Hepatocyte (in vitro differentiated cells): ENCODE data around the gene ARL5A. TPM values are rescaled to one million over a fixed set of nuclear protein-coding genes. Genes with fewer than 3 reads are reported as not detected.

Source experiments
- DNase-seq: peaks from one replicate; pipeline ENCODE4 v3.0.0-alpha.2; 2016; ENCODE audit warnings: low spot score
- H2AFZ ChIP-seq: fragments of 200-600 bp; sonication (generic); 2 replicates; pipeline ENCODE4 v1.6.0; 2016; ENCODE audit warnings: antibody characterized with exemption, mild to moderate bottlenecking
- H3K27ac ChIP-seq: fragments of 200-600 bp; sonication (generic); 2 replicates; pipeline ENCODE4 v1.5.1; 2016; ENCODE audit warnings: mild to moderate bottlenecking
- H3K27me3 ChIP-seq: fragments of 200-600 bp; sonication (generic); 2 replicates; pipeline ENCODE4 v1.6.1; 2016
- H3K36me3 ChIP-seq: fragments of 200-600 bp; sonication (generic); replicated peaks from 2 replicates; pipeline ENCODE4 v1.5.1; 2016; ENCODE audit warnings: low read depth; ENCODE audit not compliant: insufficient read depth
- H3K4me1 ChIP-seq: fragments of 200-600 bp; sonication (generic); 2 replicates; pipeline ENCODE4 v1.5.1; 2016; ENCODE audit warnings: mild to moderate bottlenecking, moderate library complexity; ENCODE audit not compliant: insufficient read depth
- H3K4me2 ChIP-seq: fragments of 200-600 bp; sonication (generic); 2 replicates; pipeline ENCODE4 v1.6.0; 2016
- H3K4me3 ChIP-seq: fragments of 200-600 bp; sonication (generic); 2 replicates; pipeline ENCODE4 v1.5.1; 2016; ENCODE audit warnings: mild to moderate bottlenecking
- H3K79me2 ChIP-seq: fragments of 200-600 bp; sonication (generic); 2 replicates; pipeline ENCODE4 v1.6.0; 2017; ENCODE audit warnings: mild to moderate bottlenecking
- H3K9me2 ChIP-seq: fragments of 200-600 bp; sonication (generic); replicated peaks from 2 replicates; pipeline ENCODE4 v1.6.0; 2017; ENCODE audit warnings: mild to moderate bottlenecking; ENCODE audit not compliant: insufficient read depth
- H3K9me3 ChIP-seq: fragments of 200-600 bp; sonication (generic); 2 replicates; pipeline ENCODE4 v1.5.1; 2016; ENCODE audit warnings: low read depth, mild to moderate bottlenecking
- H4K20me1 ChIP-seq: fragments of 200-600 bp; sonication (generic); 2 replicates; pipeline ENCODE4 v1.6.0; 2016; ENCODE audit warnings: mild to moderate bottlenecking; ENCODE audit not compliant: insufficient read depth, poor library complexity, severe bottlenecking
- EZH2 ChIP-seq: fragments of 200-600 bp; sonication (generic); IDR thresholded peaks from 2 replicates; pipeline ENCODE4 v1.6.1; 2016; ENCODE audit warnings: antibody characterized with exemption, mild to moderate bottlenecking, borderline replicate concordance
- EZH2phosphoT487 ChIP-seq: fragments of 200-600 bp; sonication (generic); IDR thresholded peaks from one replicate; pipeline ENCODE4 v1.6.1; 2018; ENCODE audit warnings: antibody characterized with exemption, mild to moderate bottlenecking, low read depth, moderate library complexity; ENCODE audit not compliant: unreplicated experiment, severe bottlenecking
- WGBS: methylation state at CpG from one replicate; pipeline ENCODE4 v1.1.6; 2016; ENCODE audit warnings: low lambda C conversion rate; ENCODE audit errors: missing lambda C conversion rate; 5-methylcytosine and 5-hydroxymethylcytosine counted together
- polyA plus RNA-seq: library from polyadenylated mRNA; unstranded; fragments of >200 nt; fragmentation: Nextera tagmentation; extraction: Ambion mirVana; gene quantifications from 2 replicates; pipeline ENCODE4 v1.2.1, GENCODE V29; 2016
- total RNA-seq: library from RNA; depleted of rRNA; stranded (reverse); fragments of >200 nt; gene quantifications from 2 replicates; pipeline ENCODE4 v1.2.3, GENCODE V29; 2014
- TF ChIP-seq, protein P1 (sequence below): fragments of 200-600 bp; sonication (generic); IDR thresholded peaks from 2 replicates; pipeline ENCODE4 v1.5.1; 2016; ENCODE audit warnings: antibody characterized with exemption, mild to moderate bottlenecking; ENCODE audit not compliant: poor library complexity

Gene ARL5A
- total and polyA plus RNA-seq, 2 experiments from 2014 or later = 23.2 to 68.3 TPM

DNA sequence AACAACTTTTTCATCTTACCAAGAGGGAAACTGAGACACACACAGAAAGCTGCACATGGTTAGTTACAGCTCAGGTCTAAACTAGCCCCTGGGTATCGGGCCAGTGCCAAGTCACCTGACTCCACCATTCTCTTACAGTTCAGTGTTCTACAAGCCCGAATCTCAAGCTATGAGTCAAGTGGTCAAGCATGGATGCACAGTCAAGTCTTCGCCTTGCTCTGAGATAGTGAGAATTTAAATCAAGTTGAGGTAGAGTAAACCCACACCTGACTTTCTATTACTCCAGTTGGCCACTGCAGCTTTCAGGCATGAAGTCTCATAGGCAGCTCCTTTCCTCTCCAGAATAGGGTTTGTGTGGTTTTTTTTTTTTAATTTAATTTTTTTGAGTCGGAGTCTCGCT is 34.5 kb upstream of the ARL5A start:
- H2AFZ ChIP-seq = no peak overlapping the region
- H3K4me1 ChIP-seq = no peaks in the 10 kb centered on the region
- no peak overlapping the region for H3K4me2 ChIP-seq
- H3K79me2 ChIP-seq = no peaks in the 10 kb centered on the region
- no peak overlapping the region for H3K4me3 ChIP-seq
- 93% methylated on average over 5 of the region's 5 CpGs for WGBS
- H3K36me3 ChIP-seq = no peaks in the 10 kb centered on the region
- no peaks in the 10 kb centered on the region for H3K9me2 ChIP-seq
- TF ChIP-seq EZH2phosphoT487 (no peak), EZH2 (no peak)
- TF ChIP-seq, protein P1, sequence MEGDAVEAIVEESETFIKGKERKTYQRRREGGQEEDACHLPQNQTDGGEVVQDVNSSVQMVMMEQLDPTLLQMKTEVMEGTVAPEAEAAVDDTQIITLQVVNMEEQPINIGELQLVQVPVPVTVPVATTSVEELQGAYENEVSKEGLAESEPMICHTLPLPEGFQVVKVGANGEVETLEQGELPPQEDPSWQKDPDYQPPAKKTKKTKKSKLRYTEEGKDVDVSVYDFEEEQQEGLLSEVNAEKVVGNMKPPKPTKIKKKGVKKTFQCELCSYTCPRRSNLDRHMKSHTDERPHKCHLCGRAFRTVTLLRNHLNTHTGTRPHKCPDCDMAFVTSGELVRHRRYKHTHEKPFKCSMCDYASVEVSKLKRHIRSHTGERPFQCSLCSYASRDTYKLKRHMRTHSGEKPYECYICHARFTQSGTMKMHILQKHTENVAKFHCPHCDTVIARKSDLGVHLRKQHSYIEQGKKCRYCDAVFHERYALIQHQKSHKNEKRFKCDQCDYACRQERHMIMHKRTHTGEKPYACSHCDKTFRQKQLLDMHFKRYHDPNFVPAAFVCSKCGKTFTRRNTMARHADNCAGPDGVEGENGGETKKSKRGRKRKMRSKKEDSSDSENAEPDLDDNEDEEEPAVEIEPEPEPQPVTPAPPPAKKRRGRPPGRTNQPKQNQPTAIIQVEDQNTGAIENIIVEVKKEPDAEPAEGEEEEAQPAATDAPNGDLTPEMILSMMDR = no peak
- no peak overlapping the region for H3K27ac ChIP-seq
- no peaks in the 10 kb centered on the region for H4K20me1 ChIP-seq
- DNase-seq = no peak
- no peaks in the 10 kb centered on the region for H3K9me3 ChIP-seq
- H3K27me3 ChIP-seq = no peaks in the 10 kb centered on the region

DNA sequence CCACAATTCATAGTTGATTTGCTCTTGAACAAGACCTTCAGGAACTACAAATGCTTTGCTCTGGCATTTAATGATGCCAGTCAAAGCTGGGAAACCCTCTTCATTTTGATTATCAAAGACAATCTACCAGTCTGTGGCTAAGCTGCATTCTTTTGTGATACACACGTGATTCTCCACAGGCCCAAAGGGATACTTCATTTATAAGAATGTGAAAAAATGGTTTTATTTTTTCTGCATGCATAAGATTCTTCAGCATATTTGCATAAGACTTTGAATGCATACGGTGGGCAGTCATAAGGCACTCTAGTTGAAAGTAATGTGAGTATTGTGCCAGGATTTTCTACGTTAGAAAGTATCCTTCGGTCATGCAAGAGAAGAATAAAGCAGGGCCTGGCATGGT is 33.0 kb upstream of the ARL5A start:
- Histone ChIP-seq H3K4me2 (no peak overlapping the region), H3K79me2 (no peaks in the 10 kb centered on the region), H3K27me3 (no peaks in the 10 kb centered on the region), H3K4me3 (no peak overlapping the region), H3K4me1 (no peaks in the 10 kb centered on the region), H4K20me1 (no peaks in the 10 kb centered on the region), H3K36me3 (no peaks in the 10 kb centered on the region), H3K9me3 (no peaks in the 10 kb centered on the region), H2AFZ (no peak overlapping the region), H3K27ac (no peak overlapping the region), H3K9me2 (no peaks in the 10 kb centered on the region)
- WGBS = 71% methylated on average over 4 of the region's 4 CpGs
- TF ChIP-seq EZH2 (no peak), EZH2phosphoT487 (no peak)
- TF ChIP-seq, protein P1 = no peak
- DNase-seq = no peak

- no peak for DNase-seq
- Histone ChIP-seq H3K27ac (no peak overlapping the region), H2AFZ (no peak overlapping the region), H3K4me1 (no peaks in the 10 kb centered on the region), H3K79me2 (no peaks in the 10 kb centered on the region), H3K36me3 (no peaks in the 10 kb centered on the region), H3K9me3 (no peaks in the 10 kb centered on the region), H3K4me3 (no peak overlapping the region), H4K20me1 (no peaks in the 10 kb centered on the region), H3K27me3 (no peaks in the 10 kb centered on the region), H3K4me2 (no peak overlapping the region), H3K9me2 (no peaks in the 10 kb centered on the region)
- TF ChIP-seq EZH2 (no peak), EZH2phosphoT487 (no peak)
- TF ChIP-seq, protein P1 = no peak
- WGBS = 46% methylated on average over 5 of the region's 5 CpGs
Observed at GRCh38 chr2:151860613-151861146, 32.5 kb upstream of the ARL5A start.

DNA sequence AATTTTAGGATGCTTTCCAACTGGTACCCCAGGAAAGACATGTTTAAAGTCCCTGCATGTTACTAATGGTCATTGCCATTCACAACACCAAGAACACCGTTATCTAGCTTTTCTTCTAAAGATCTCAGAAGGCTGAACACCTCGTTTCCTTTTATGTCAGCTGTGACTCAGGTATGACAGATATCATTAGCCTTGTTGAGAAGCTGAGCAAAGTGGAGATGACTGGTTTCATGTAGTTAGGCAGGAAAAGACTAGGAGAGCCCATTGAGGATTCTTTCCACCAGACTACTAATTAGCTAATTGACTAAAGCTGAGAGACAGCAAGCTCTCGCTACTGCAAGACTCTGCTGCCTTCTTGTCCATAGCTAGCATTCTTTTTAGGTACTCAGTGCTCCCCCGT is 32.0 kb upstream of the ARL5A start:
- H2AFZ ChIP-seq = no peak overlapping the region
- no peaks in the 10 kb centered on the region for H3K4me1 ChIP-seq
- no peaks in the 10 kb centered on the region for H3K79me2 ChIP-seq
- WGBS = 61% methylated on average over 4 of the region's 4 CpGs
- no peak overlapping the region for H3K4me2 ChIP-seq
- H3K9me3 ChIP-seq = no peaks in the 10 kb centered on the region
- no peaks in the 10 kb centered on the region for H4K20me1 ChIP-seq
- no peaks in the 10 kb centered on the region for H3K27me3 ChIP-seq
- H3K4me3 ChIP-seq = no peak overlapping the region
- no peak overlapping the region for H3K27ac ChIP-seq
- no peaks in the 10 kb centered on the region for H3K36me3 ChIP-seq
- DNase-seq = no peak
- H3K9me2 ChIP-seq = no peaks in the 10 kb centered on the region
- TF ChIP-seq EZH2phosphoT487 = no peak
- TF ChIP-seq, protein P1 = no peak
- TF ChIP-seq EZH2 = no peak
